HFFc6 (cell line): Measurements from ENCODE around the gene SDF4. TPM values are rescaled to one million over a fixed set of nuclear protein-coding genes. Genes with fewer than 3 reads are reported as not detected.

Experiments used
- DNase-seq: peaks from one replicate; pipeline ENCODE4 v3.0.0-alpha.2; 2018
- H3K27ac Mint-ChIP-seq: 2 replicates; pipeline ENCODE4 v1.8.0; 2020; ENCODE audit warnings: mild to moderate bottlenecking, mixed read lengths
- H3K27me3 Mint-ChIP-seq: 2 replicates; pipeline ENCODE4 v1.8.0; 2021; ENCODE audit warnings: mild to moderate bottlenecking, moderate library complexity, mixed read lengths; ENCODE audit not compliant: insufficient read depth
- H3K36me3 Mint-ChIP-seq: 2 replicates; pipeline ENCODE4 v1.8.0; 2021; ENCODE audit warnings: low read depth, mixed read lengths
- H3K4me1 Mint-ChIP-seq: 2 replicates; pipeline ENCODE4 v1.8.0; 2020; ENCODE audit warnings: low read depth, mixed read lengths
- H3K4me3 Mint-ChIP-seq: 2 replicates; pipeline ENCODE4 v1.8.0; 2020; ENCODE audit warnings: mild to moderate bottlenecking, moderate library complexity, mixed read lengths
- H3K9me3 Mint-ChIP-seq: 2 replicates; pipeline ENCODE4 v1.8.0; 2020; ENCODE audit warnings: mild to moderate bottlenecking, mixed read lengths
- long read RNA-seq: library from polyadenylated mRNA; unstranded; transcript quantifications from one replicate; pipeline ENCODE4 v2.0.0, GENCODE V29; 2019
- total RNA-seq, 6 experiments: library from RNA; stranded (reverse); fragmentation: NEBNext Ultra II Directional; extraction: Animal tissue kit (Norgen Biotek cat#: 25700); gene quantifications; 2 replicates in 1 of 6; 3 replicates in 5 of 6; pipeline ENCODE4 v1.2.3, GENCODE V29; 2021
- TF ChIP-seq, protein P1 (sequence below): fragments of 200-600 bp; sonication (generic); IDR thresholded peaks from 2 replicates; pipeline ENCODE4 v1.5.0; 2021; ENCODE audit warnings: antibody characterized with exemption, mild to moderate bottlenecking

SDF4 gene, protein sequence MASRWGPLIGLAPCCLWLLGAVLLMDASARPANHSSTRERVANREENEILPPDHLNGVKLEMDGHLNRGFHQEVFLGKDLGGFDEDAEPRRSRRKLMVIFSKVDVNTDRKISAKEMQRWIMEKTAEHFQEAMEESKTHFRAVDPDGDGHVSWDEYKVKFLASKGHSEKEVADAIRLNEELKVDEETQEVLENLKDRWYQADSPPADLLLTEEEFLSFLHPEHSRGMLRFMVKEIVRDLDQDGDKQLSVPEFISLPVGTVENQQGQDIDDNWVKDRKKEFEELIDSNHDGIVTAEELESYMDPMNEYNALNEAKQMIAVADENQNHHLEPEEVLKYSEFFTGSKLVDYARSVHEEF
- 100 to 1,000 TPM; 182 to 231 (median 196) TPM for total RNA-seq
- long read RNA-seq, transcript SDF4-202 (7 exons, 1,956 nt), result major isoform, 358 of 457 reads
- long read RNA-seq, transcript SDF4-206 (2 exons, 2,591 nt), result minor isoform, 7 of 457 reads
- long read RNA-seq, transcript SDF4-201 (7 exons, 2,079 nt), result minor isoform, 14 of 457 reads
- long read RNA-seq, partial matches to known transcripts, result 55 of 457 reads
- long read RNA-seq, other reads (novel, unspliced or antisense), result 22 of 457 reads

DNA sequence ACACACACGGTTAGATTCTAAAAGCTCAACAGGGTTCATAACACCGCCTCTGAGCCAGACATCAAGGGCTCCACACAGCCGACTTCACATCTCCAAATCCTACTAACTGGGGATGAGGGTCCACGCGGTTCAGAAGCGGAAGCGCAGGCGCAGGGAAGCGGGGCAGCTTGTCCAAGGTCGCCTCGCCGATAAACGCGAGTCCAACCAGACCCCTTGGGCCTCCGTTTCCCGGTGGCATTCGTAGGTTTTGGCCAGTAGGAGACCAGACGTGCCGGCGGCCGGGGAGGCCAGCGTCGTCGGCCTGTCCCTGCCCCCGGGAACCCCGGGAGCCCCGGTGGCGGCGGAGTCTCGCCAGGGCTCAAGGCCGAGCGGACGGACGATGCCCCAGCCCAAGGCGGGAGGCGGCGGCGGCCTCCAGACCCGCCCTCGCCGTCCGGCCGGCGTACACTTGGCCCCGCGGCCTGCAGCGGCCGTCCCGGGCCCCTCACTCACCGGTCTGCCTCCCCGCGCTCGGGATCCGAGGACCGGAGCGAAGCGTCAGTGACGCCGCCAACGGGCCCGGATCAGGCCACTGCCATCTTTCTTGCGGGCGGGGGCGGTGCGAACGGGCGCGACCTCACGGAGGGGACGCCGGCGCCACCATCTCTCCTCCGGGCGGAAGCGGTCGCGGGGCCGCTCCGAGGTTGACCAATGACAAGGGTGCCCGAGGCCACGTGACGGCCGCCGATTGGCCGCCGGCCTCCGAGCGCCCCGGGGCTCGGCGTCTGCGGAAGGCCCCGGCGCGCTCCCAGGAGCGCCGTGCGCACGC is at the start of gene SDF4:
TSS of gene SDF4 (minus strand) at position 602 of the 808 bp plus-strand sequence. CDS start 3,229 bp downstream, outside the sequence.
- peak; percentile 92 for DNase-seq
- H3K4me1 Mint-ChIP-seq, result peaks cover 30% of the 10 kb centered on the region
- peak within 1 kb of the TSS; percentile 88 for H3K27ac Mint-ChIP-seq
- H3K9me3 Mint-ChIP-seq, result peaks cover 6% of the 10 kb centered on the region
- peaks cover 6% of the 10 kb centered on the region; the same call in 1 of the 2 replicates for H3K27me3 Mint-ChIP-seq
- TF ChIP-seq, protein P1, sequence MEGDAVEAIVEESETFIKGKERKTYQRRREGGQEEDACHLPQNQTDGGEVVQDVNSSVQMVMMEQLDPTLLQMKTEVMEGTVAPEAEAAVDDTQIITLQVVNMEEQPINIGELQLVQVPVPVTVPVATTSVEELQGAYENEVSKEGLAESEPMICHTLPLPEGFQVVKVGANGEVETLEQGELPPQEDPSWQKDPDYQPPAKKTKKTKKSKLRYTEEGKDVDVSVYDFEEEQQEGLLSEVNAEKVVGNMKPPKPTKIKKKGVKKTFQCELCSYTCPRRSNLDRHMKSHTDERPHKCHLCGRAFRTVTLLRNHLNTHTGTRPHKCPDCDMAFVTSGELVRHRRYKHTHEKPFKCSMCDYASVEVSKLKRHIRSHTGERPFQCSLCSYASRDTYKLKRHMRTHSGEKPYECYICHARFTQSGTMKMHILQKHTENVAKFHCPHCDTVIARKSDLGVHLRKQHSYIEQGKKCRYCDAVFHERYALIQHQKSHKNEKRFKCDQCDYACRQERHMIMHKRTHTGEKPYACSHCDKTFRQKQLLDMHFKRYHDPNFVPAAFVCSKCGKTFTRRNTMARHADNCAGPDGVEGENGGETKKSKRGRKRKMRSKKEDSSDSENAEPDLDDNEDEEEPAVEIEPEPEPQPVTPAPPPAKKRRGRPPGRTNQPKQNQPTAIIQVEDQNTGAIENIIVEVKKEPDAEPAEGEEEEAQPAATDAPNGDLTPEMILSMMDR, result no peak; the same call in 1 of the 2 replicates
- peak within 1 kb of the TSS; percentile 93 for H3K4me3 Mint-ChIP-seq
- peaks cover 27% of the 10 kb centered on the region for H3K36me3 Mint-ChIP-seq

DNA sequence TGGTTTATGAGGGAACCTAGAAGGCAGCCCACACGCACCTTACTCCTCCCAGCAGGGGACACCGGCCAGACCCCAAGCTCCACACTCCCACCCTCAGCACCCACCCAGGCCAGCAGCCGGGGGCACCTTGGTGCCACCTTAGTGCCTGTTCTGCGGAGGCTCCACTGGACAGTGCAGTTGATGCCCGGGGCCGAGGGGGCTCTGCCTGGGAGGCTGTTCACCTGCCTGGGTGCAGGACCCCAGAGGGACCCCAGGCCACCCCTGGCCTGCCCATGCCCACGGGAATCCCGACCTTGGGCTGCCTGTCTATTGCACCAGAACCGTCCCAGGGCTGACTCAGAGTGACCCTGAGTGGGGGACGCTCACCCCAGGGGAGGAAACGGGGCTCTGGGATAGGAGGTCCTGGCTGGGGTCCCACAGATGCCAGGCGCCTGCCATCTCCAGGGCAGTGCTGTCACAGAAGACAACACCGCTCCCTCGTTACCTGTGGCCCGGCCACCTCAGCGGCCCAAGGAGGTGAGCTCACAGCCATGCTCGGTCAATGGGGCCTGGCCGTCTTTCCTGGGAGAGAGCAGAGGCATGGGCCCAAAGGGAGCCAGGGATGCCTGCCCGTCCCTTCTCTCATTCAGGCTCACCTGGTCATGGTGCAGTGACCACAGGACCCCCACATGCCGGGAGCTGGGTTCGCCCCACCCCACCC is 49.1 kb upstream of the SDF4 start:
- DNase-seq, result no peak
- Mint-ChIP-seq H3K27ac (no peak overlapping the region), H3K4me3 (no peak overlapping the region), H3K36me3 (no peaks in the 10 kb centered on the region), H3K4me1 (peaks cover 15% of the 10 kb centered on the region), H3K9me3 (no peaks in the 10 kb centered on the region), H3K27me3 (peaks cover 7% of the 10 kb centered on the region)
- TF ChIP-seq, protein P1, result no peak

DNA sequence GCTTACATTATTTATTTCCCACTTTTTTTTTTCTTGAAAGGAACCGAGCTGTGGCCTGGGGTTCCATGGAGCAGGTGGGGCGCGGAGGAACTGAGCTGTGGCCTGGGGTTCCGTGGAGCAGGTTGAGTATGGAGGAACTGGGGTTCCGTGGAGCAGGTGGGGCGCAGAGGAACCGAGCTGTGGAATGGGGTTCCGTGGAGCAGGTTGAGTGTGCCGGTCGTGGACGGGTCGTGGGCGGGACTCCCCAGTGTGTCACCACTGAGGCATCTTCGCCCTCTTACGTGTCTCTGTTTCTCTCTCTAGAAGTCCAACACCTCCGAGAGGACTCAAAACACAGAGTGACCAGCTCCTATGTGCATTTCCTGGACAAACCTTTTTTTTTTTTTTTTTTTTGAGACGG is 47.2 kb upstream of the SDF4 start:
- H3K4me1 Mint-ChIP-seq, result peaks cover 19% of the 10 kb centered on the region
- no peak overlapping the region for H3K27ac Mint-ChIP-seq
- no peak overlapping the region for H3K4me3 Mint-ChIP-seq
- no peaks in the 10 kb centered on the region for H3K9me3 Mint-ChIP-seq
- H3K27me3 Mint-ChIP-seq, result peaks cover 7% of the 10 kb centered on the region
- no peak for DNase-seq
- no peaks in the 10 kb centered on the region for H3K36me3 Mint-ChIP-seq
- TF ChIP-seq, protein P1, result no peak

DNA sequence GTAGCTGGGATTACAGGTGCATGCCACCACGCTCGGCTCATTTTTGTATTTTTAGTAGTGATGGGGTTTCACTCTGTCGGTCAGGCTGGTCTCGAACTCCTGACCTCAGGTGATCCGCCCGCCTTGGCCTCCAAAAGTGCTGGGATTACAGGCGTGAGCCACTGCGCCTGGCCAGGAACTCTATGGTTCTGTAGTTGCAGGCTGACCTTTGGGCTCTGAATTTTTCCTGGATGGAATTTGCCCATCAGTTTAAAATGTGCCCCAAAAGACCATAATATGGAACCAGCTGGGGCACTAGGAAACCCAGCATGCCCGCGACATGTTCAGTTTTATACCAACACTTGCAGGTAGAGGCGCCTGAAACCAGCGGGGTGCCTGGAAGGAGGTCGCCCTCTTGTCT is 46.8 kb upstream of the SDF4 start:
- no peak overlapping the region for H3K4me3 Mint-ChIP-seq
- TF ChIP-seq, protein P1, result no peak
- H3K27me3 Mint-ChIP-seq, result peaks cover 7% of the 10 kb centered on the region
- no peak for DNase-seq
- peaks cover 19% of the 10 kb centered on the region for H3K4me1 Mint-ChIP-seq
- no peak overlapping the region for H3K27ac Mint-ChIP-seq
- no peaks in the 10 kb centered on the region for H3K36me3 Mint-ChIP-seq
- H3K9me3 Mint-ChIP-seq, result no peaks in the 10 kb centered on the region

DNA sequence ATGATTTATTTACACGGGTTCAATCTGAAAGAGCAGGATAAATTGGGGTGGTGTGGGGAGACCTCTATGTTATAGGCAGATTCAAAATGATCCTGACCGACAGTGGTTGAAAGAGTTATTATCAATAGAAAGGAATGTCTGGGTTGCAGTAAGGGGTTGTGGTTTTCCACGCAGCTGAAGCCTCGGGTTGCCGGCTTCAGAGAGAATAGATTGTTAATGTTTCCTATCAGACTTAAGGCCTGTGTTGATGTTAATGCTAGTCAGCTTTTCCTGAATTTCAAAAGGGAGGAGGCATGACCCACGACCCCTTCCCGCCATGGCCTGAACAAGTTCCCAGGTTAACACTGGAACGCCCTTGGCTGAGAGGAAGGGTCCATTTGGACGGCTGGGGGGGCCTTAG is 44.0 kb upstream of the SDF4 start:
- H3K9me3 Mint-ChIP-seq, result no peaks in the 10 kb centered on the region
- H3K4me3 Mint-ChIP-seq, result no peak overlapping the region
- H3K36me3 Mint-ChIP-seq, result peaks cover 22% of the 10 kb centered on the region
- peaks cover 5% of the 10 kb centered on the region for H3K27me3 Mint-ChIP-seq
- peaks cover 26% of the 10 kb centered on the region for H3K4me1 Mint-ChIP-seq
- TF ChIP-seq, protein P1, result no peak
- H3K27ac Mint-ChIP-seq, result no peak overlapping the region
- DNase-seq, result no peak
